Kidney (tissue), 14 donors: ENCODE data around the gene TRAPPC12. TPM values are rescaled to one million over a fixed set of nuclear protein-coding genes. Genes with fewer than 3 reads are reported as not detected.
A peak's percentile ranks its signal among the peaks of the same experiment; 100 is the strongest.

Experiments
- DNase-seq, 5 donors: peaks; one replicate each; pipeline ENCODE4 v3.0.0-alpha.2; 2013 to 2020
- FAIRE-seq: peaks from 2 replicates; lab custom pipeline; 2012; peaks lifted over from hg19 to GRCh38; lab: Jason Lieb, UNC
- H3K27ac ChIP-seq, 2 donors: one replicate each; pipeline ENCODE4 v1.7.0; 2013; ENCODE audit warnings: low read depth in 2 of 2, low read length in 2 of 2, inconsistent platforms in 1 of 2
- H3K27me3 ChIP-seq: one replicate; pipeline ENCODE4 v1.7.1; 2013; ENCODE audit warnings: low read length, inconsistent platforms; ENCODE audit not compliant: control insufficient read depth, insufficient read depth
- H3K36me3 ChIP-seq, 3 donors: one replicate each; pipeline versions ENCODE4 v1.7.0 to v1.7.1; 2013; ENCODE audit warnings: low read length in 3 of 3, control low read depth in 1 of 3, inconsistent platforms in 1 of 3; ENCODE audit not compliant: insufficient read depth in 3 of 3, control insufficient read depth in 2 of 3
- H3K4me1 ChIP-seq, 3 donors: one replicate each; pipeline versions ENCODE4 v1.7.0 to v1.7.1; 2013; ENCODE audit warnings: low read length in 3 of 3, inconsistent platforms in 1 of 3, low read depth in 1 of 3; ENCODE audit not compliant: control insufficient read depth in 2 of 3, insufficient read depth in 2 of 3
- H3K4me3 ChIP-seq, 3 donors: one replicate each; pipeline versions ENCODE4 v1.7.0 to v1.8.1; 2013; ENCODE audit warnings: low read length in 3 of 3, control low read depth in 1 of 3, inconsistent platforms in 1 of 3
- H3K9ac ChIP-seq, 3 donors: one replicate each; pipeline versions ENCODE4 v1.7.0 to v1.7.1; 2013; ENCODE audit warnings: low read length in 3 of 3, control low read depth in 1 of 3, inconsistent platforms in 1 of 3
- H3K9me3 ChIP-seq, 3 donors: one replicate each; pipeline versions ENCODE4 v1.7.0 to v1.7.1; 2013; ENCODE audit warnings: low read length in 3 of 3, control low read depth in 1 of 3, inconsistent platforms in 1 of 3; ENCODE audit not compliant: control insufficient read depth in 2 of 3, insufficient read depth in 1 of 3
- intact Hi-C: fragments of 100-400 bp; cut with DNase I; formaldehyde crosslinking; loops from one replicate; pipeline ENCODE4 v1.11.1; 2022
- polyA plus RNA-seq: library from polyadenylated mRNA; stranded (reverse); fragments of 350-450 nt; fragmentation: Illumina TruSeq; extraction: RNeasy Lipid Tissue Mini Kit (QIAGEN cat#74804); gene quantifications from one replicate; pipeline ENCODE4 v1.2.3, GENCODE V29; 2014; ENCODE audit warnings: low read depth, low replicate concordance; ENCODE audit not compliant: insufficient read depth
- total RNA-seq: library from RNA; stranded (reverse); fragmentation: NEBNext Ultra II Directional; extraction: Animal tissue kit (Norgen Biotek cat#: 25700); gene quantifications from one replicate; pipeline ENCODE4 v1.2.1, GENCODE V29; 2021
- TF ChIP-seq, protein P1 (sequence below): IDR thresholded peaks from 3 replicates; pipeline ENCODE4 v1.5.1; 2012; ENCODE audit warnings: mild to moderate bottlenecking, moderate library complexity, borderline replicate concordance; ENCODE audit not compliant: insufficient read depth; ENCODE audit errors: extremely low read depth
- donor health status: control.
- donor health status: control.
- donor health status: control.
- donor health status: control.
- donor health status: control.
- donor health status: DM: yes; HTN: yes; CAD: no.
- donor health status: Normal renal cell carcinoma (clear cell type).

The TRAPPC12 gene
- total and polyA plus RNA-seq, 2 donors from 2014 or later, result 81.6 to 104 TPM

- Histone ChIP-seq H3K9me3 (no peaks in the 10 kb centered on the region), H3K27me3 (no peaks in the 10 kb centered on the region), H3K9ac (peak overlapping the region; percentile 26 to 60 (median 54)), H3K4me3 (peak overlapping the region; percentile 53 to 93 (median 84)), H3K4me1 (peaks cover 0 to 22% (median 2%) of the 10 kb centered on the region in 3 donors), H3K36me3 (peaks cover 0 to 5% (median 2%) of the 10 kb centered on the region in 3 donors), H3K27ac (peak overlapping the region; percentile 93 to 96)
- peak in 1 of 5 donors; percentile 16 for DNase-seq
- intact Hi-C loops, result no loop called here
- FAIRE-seq, result no peak
- TF ChIP-seq, protein P1, sequence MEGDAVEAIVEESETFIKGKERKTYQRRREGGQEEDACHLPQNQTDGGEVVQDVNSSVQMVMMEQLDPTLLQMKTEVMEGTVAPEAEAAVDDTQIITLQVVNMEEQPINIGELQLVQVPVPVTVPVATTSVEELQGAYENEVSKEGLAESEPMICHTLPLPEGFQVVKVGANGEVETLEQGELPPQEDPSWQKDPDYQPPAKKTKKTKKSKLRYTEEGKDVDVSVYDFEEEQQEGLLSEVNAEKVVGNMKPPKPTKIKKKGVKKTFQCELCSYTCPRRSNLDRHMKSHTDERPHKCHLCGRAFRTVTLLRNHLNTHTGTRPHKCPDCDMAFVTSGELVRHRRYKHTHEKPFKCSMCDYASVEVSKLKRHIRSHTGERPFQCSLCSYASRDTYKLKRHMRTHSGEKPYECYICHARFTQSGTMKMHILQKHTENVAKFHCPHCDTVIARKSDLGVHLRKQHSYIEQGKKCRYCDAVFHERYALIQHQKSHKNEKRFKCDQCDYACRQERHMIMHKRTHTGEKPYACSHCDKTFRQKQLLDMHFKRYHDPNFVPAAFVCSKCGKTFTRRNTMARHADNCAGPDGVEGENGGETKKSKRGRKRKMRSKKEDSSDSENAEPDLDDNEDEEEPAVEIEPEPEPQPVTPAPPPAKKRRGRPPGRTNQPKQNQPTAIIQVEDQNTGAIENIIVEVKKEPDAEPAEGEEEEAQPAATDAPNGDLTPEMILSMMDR, result no peak
These were observed 138.5 kb downstream of the TRAPPC12 start for GRCh38 chr2:3517948-3518495.

DNA sequence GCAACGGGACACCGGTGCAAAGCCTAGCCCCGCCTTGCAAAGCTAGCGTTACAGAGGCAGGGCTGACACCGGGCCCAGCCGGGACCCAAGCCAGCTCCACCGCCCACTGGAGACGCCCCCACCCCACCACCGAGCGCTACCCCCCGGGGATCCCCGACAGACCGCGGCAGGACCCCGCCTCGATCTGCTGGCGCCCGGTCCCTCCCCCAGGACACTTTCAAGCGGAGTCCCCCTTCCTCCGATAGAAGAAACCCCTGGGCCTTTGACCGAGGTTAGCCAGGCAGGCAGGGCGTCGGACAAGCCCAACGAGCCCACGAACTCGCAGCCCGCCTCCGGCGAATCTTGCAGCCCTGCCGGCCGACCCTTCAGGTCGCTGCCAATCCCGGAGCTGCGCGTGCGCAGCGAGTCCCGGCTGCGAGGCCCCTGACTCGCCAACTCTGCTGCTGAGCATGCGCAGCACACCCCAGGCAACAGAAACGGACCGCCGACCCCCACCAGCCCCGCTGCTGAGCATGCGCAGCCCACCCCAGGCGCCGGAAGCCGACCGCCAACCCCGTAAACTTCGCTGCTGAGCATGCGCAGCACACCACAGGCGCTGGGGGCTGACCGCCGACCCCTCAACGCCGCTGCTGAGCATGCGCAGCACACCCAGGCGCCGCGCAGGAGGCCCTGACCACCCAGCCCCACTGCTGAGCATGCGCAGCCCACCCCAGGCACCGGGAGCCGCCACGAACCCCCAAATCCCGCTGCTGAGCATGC, 139.2 kb downstream of the TRAPPC12 start:
- no peaks in the 10 kb centered on the region for H3K9me3 ChIP-seq
- H3K4me1 ChIP-seq, result peaks cover 0 to 24% (median 8%) of the 10 kb centered on the region in 3 donors
- peak overlapping the region; percentile 26 to 80 (median 60) for H3K9ac ChIP-seq
- peaks cover 0 to 3% (median 0%) of the 10 kb centered on the region in 3 donors for H3K36me3 ChIP-seq
- no peak for FAIRE-seq
- H3K4me3 ChIP-seq, result peak overlapping the region; percentile 53 to 93 (median 84)
- H3K27me3 ChIP-seq, result no peaks in the 10 kb centered on the region
- peak; percentile 99 to 100 (median 100) for DNase-seq
- TF ChIP-seq, protein P1, result no peak
- peak overlapping the region; percentile 96 to 98 for H3K27ac ChIP-seq
- intact Hi-C loops, result no loop called here

GRCh38 chr2:3519255-3520205, 140.0 kb downstream of the TRAPPC12 start, which contains the start of gene ADI1:
ADI1 (minus strand) TSS chr2:3519531; CDS start chr2:3519487, 44 bp downstream.
- no peak for FAIRE-seq

More at GRCh38 chr2:3519255-3520205, 140.0 kb downstream of the TRAPPC12 start, which contains the start of gene ADI1:
- TF ChIP-seq, protein P1, result no peak
- Histone ChIP-seq H3K9me3 (no peaks in the 10 kb centered on the region), H3K4me1 (peaks cover 0 to 30% (median 13%) of the 10 kb centered on the region in 3 donors), H3K27me3 (no peaks in the 10 kb centered on the region), H3K36me3 (peaks cover 0 to 3% (median 0%) of the 10 kb centered on the region in 3 donors), H3K4me3 (peak within 1 kb of the TSS; percentile 70 to 93 (median 84)), H3K27ac (peak within 1 kb of the TSS; percentile 96 to 98), H3K9ac (peak within 1 kb of the TSS; percentile 51 to 80 (median 60))
- intact Hi-C loops, result no loop called here
- peak in 3 of 5 donors; percentile 79 to 95 (median 89) for DNase-seq
